Neutrophil (primary cell): Measurements from ENCODE around the gene GALNT6.

Source experiments
- H3K27ac ChIP-seq: fragments of 200-600 bp; sonication (generic); 2 replicates; pipeline ENCODE4 v1.5.1; 2016; ENCODE audit warnings: mild to moderate bottlenecking, moderate library complexity
- H3K27me3 ChIP-seq: fragments of 200-600 bp; sonication (generic); 2 replicates; pipeline ENCODE4 v1.6.0; 2016; ENCODE audit warnings: mild to moderate bottlenecking
- H3K36me3 ChIP-seq: fragments of 200-600 bp; sonication (generic); 2 replicates; pipeline ENCODE4 v1.5.1; 2017
- H3K4me1 ChIP-seq, 2 experiments: fragments of 200-600 bp in 1 of 2; sonication (generic) in 1 of 2; 1 replicate in 1 of 2; 2 replicates in 1 of 2; pipeline versions ENCODE4 v1.5.1 to v1.6.1; 2013 to 2016; ENCODE audit warnings: low read depth in 1 of 2, low read length in 1 of 2, mild to moderate bottlenecking in 1 of 2, moderate library complexity in 1 of 2; ENCODE audit not compliant: control insufficient read depth in 1 of 2, insufficient read depth in 1 of 2
- H3K4me3 ChIP-seq, 2 experiments: fragments of 200-600 bp in 1 of 2; sonication (generic) in 1 of 2; 1 replicate in 1 of 2; 2 replicates in 1 of 2; pipeline ENCODE4 v1.5.1; 2013 to 2016; ENCODE audit warnings: low read depth in 1 of 2, low read length in 1 of 2, mild to moderate bottlenecking in 1 of 2, moderate library complexity in 1 of 2
- H3K9me3 ChIP-seq: fragments of 200-600 bp; sonication (generic); 2 replicates; pipeline ENCODE4 v1.5.1; 2016
- TF ChIP-seq, protein P1 (sequence below): fragments of 200-600 bp; sonication (generic); IDR thresholded peaks from 2 replicates; pipeline ENCODE4 v1.5.1; 2016; ENCODE audit warnings: antibody characterized with exemption

The GALNT6 gene

DNA sequence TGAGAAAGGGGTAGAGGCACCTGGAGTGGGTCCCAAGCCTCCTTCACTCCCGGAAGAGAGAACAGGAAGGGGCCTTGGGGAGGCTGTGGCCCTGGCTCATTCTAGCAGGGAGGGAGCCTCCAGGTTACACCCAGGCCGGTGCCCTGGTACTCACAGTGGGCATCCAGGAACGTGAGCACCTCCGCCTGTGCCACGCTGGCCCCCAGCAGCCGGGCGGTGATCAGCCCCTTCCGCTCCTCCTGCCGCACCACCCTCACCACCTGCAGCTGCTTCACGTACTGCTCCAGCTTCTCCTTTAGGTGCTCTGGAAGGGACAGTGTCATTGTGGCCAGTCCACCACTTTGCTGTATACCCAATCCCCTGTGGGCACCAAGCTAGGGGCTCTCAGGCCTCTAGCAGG lies 25.9 kb downstream of the GALNT6 start:
- H3K4me1 ChIP-seq = peaks cover 12 to 18% of the 10 kb centered on the region in 2 experiments
- H3K27ac ChIP-seq = no peak overlapping the region
- no peaks in the 10 kb centered on the region for H3K27me3 ChIP-seq
- H3K36me3 ChIP-seq = no peaks in the 10 kb centered on the region
- TF ChIP-seq, protein P1, sequence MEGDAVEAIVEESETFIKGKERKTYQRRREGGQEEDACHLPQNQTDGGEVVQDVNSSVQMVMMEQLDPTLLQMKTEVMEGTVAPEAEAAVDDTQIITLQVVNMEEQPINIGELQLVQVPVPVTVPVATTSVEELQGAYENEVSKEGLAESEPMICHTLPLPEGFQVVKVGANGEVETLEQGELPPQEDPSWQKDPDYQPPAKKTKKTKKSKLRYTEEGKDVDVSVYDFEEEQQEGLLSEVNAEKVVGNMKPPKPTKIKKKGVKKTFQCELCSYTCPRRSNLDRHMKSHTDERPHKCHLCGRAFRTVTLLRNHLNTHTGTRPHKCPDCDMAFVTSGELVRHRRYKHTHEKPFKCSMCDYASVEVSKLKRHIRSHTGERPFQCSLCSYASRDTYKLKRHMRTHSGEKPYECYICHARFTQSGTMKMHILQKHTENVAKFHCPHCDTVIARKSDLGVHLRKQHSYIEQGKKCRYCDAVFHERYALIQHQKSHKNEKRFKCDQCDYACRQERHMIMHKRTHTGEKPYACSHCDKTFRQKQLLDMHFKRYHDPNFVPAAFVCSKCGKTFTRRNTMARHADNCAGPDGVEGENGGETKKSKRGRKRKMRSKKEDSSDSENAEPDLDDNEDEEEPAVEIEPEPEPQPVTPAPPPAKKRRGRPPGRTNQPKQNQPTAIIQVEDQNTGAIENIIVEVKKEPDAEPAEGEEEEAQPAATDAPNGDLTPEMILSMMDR = no peak
- no peak overlapping the region for H3K4me3 ChIP-seq
- no peaks in the 10 kb centered on the region for H3K9me3 ChIP-seq

DNA sequence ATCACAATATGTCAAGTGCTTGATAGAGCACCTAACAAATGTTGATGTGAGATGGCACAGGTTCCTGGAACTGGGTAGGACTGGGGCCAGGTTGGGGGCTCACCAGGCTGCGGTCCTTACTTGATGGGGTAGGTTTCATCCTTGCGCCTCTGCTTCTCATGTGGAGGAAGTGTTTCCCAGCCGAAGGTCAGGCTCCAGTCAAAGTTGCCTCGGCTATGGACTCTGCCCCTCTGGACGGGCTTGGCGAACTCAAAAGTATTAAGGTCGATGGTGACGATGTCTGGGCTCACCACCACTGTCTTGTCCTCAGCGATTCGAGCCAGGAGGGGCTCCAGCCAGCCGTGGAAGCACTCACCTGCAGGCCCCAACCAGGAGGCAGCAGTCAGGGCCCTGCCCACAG lies 27.2 kb downstream of the GALNT6 start:
- H3K27me3 ChIP-seq = no peaks in the 10 kb centered on the region
- no peak overlapping the region for H3K4me3 ChIP-seq
- H3K36me3 ChIP-seq = no peaks in the 10 kb centered on the region
- no peaks in the 10 kb centered on the region for H3K9me3 ChIP-seq
- H3K27ac ChIP-seq = no peak overlapping the region
- TF ChIP-seq, protein P1 = no peak
- H3K4me1 ChIP-seq = peaks cover 5 to 7% of the 10 kb centered on the region in 2 experiments

DNA sequence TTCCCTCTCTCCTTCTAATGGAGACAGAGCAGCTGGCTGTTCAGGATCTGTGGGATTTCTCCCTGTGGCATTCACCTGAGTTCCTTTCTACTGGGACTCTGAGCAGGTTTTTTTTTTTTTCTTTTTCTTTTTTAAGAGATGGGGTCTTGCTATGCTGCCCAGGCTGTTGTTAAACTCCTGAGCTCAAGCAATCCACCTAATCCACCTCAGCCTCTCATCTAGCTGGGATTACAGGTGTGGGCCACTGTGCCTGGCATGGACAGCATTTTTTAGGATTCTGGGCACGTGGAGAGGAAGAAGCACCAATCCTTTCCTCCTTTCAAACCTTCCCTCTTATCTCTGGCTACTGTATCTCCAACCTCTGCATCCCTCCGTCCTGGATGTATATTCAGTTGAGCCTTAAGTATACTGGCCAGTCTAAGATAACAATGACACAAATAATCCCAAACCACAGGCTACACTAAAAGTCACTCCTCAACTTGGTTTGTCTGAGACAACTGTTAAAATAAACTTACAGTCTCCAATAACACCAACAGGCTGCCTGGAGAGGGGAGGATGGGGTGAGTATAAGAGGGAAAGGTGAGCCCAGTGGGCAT lies 28.4 kb downstream of the GALNT6 start:
- Histone ChIP-seq H3K36me3 (no peaks in the 10 kb centered on the region), H3K27me3 (no peaks in the 10 kb centered on the region), H3K4me1 (no peaks in the 10 kb centered on the region), H3K4me3 (no peak overlapping the region), H3K27ac (no peak overlapping the region), H3K9me3 (no peaks in the 10 kb centered on the region)
- TF ChIP-seq, protein P1 = no peak

DNA sequence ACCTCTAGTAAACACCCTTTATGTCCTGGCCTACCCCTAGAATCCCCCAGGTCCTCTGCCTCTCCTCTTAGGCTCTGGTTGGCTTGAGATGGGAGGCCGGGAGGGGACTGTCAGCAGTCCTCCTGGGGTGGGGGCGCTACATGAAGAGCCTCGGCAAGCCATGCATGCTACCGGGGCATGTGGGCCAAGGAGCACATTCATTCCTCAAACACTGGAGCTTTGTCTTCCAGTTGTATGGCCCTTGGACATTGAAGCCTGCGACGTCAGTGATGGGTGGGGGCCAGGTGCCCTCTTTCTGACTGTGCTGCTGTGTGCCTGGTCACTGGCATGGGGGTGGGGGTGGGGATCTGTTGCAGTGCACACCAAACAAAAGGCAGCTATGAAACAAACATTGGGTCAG lies 28.9 kb downstream of the GALNT6 start:
- no peak overlapping the region for H3K27ac ChIP-seq
- TF ChIP-seq, protein P1 = no peak
- H3K36me3 ChIP-seq = no peaks in the 10 kb centered on the region
- H3K4me3 ChIP-seq = no peak overlapping the region
- no peaks in the 10 kb centered on the region for H3K4me1 ChIP-seq
- no peaks in the 10 kb centered on the region for H3K9me3 ChIP-seq
- no peaks in the 10 kb centered on the region for H3K27me3 ChIP-seq

DNA sequence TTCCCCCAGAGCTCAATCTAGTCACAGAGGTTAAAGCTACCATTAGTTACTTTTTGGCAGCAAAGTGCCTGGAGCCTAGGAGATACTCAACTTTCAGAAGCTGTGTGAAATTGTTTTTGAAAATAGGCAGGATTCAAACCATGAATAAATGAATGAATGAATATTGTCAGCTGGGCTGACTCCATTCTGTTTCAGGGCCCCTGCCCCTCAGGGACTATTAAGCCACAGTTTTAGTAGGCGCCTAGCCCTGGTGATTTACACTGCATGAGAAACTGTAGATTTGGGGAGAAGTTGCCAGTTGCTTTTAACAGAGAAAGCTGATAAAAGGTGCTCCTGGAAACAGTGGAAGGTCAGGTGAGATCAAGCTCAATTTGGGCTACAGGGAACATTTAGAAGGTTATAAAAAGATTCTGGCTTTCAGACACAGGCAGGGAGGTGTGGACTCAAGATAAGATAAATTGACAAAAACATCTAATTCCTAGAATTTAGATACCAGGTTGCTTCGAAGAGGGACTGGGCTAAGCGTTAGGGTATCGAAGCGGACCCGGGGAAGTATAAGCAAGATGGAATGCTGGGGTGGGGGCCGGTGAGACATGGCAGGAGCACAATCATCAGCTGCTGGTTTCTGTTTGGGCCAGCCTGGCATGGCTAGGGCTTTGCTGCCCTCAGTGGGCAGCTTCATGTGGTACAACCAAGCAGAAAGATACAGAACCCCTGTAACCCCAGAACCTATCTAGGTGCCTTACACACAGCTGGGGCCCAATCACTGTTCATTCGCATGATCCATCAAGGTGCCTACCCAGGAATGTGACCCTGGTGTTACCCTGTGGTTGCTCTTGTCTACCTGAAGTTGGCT lies 29.8 kb downstream of the GALNT6 start:
- H3K36me3 ChIP-seq = no peaks in the 10 kb centered on the region
- no peaks in the 10 kb centered on the region for H3K4me1 ChIP-seq
- TF ChIP-seq, protein P1 = no peak
- H3K27me3 ChIP-seq = no peaks in the 10 kb centered on the region
- no peaks in the 10 kb centered on the region for H3K9me3 ChIP-seq
- no peak overlapping the region for H3K4me3 ChIP-seq
- H3K27ac ChIP-seq = no peak overlapping the region
